HG02973 (cell line): ENCODE results near the gene AMZ2.

Experiments
- ATAC-seq: cut with Tn5 transposase; IDR thresholded peaks from one replicate; pipeline ENCODE4 v1.9.1; 2021; ENCODE audit warnings: moderate library complexity; ENCODE audit not compliant: unreplicated experiment

The AMZ2 gene

GRCh38 chr17:68290268-68290954, 42.6 kb downstream of the AMZ2 start:
- no peak for ATAC-seq

GRCh38 chr17:68290955-68291835, 43.4 kb downstream of the AMZ2 start, which contains the start of the genes ARSG and SLC16A6:
Gene ARSG, plus strand, starts transcription at chr17:68291495. Its CDS starts 15,999 bp downstream, at chr17:68307494.
Gene SLC16A6, minus strand, starts transcription at chr17:68291127. Its CDS starts 12,807 bp downstream, at chr17:68278320.
- ATAC-seq = peak; percentile 42

- ATAC-seq = peak; percentile 53
These were observed 44.2 kb downstream of the AMZ2 start for GRCh38 chr17:68291836-68292688.

GRCh38 chr17:68292689-68293040, 44.8 kb downstream of the AMZ2 start:
- no peak for ATAC-seq

- ATAC-seq = no peak
These were observed 45.8 kb downstream of the AMZ2 start for GRCh38 chr17:68293490-68294195.

- no peak for ATAC-seq
These were observed 46.3 kb downstream of the AMZ2 start for GRCh38 chr17:68294196-68294555.

- ATAC-seq = no peak
These were observed 46.8 kb downstream of the AMZ2 start for GRCh38 chr17:68294617-68295016.

GRCh38 chr17:68295086-68295485, 47.2 kb downstream of the AMZ2 start:
- no peak for ATAC-seq

- no peak for ATAC-seq
These were observed 48.7 kb downstream of the AMZ2 start for GRCh38 chr17:68296217-68297191.

GRCh38 chr17:68297195-68297594, 49.4 kb downstream of the AMZ2 start:
- ATAC-seq = no peak

- no peak for ATAC-seq
These were observed 50.8 kb downstream of the AMZ2 start for GRCh38 chr17:68298601-68299000.

GRCh38 chr17:68299817-68300216, 52.0 kb downstream of the AMZ2 start:
- ATAC-seq = no peak

- no peak for ATAC-seq
These were observed 53.7 kb downstream of the AMZ2 start for GRCh38 chr17:68301438-68301959.

- no peak for ATAC-seq
These were observed 54.3 kb downstream of the AMZ2 start for GRCh38 chr17:68302066-68302564.

- ATAC-seq = no peak
These were observed 54.8 kb downstream of the AMZ2 start for GRCh38 chr17:68302666-68303065.

- ATAC-seq = no peak
These were observed 56.9 kb downstream of the AMZ2 start for GRCh38 chr17:68304706-68305105.

GRCh38 chr17:68305142-68305541, 57.3 kb downstream of the AMZ2 start:
- no peak for ATAC-seq
